Mesothelial cell of epicardium (in vitro differentiated cells): Measurements from ENCODE around the gene TREX2. TPM values are rescaled to one million over a fixed set of nuclear protein-coding genes. Genes with fewer than 3 reads are reported as not detected.

Source experiments
- DNase-seq, 2 experiments: peaks; one replicate each; pipeline ENCODE4 v3.0.0; 2021; ENCODE audit warnings: low spot score in 2 of 2; ENCODE audit not compliant: unreplicated experiment in 2 of 2
- H3K27ac Mint-ChIP-seq: 2 replicates; pipeline ENCODE4 v1.8.0; 2021; ENCODE audit warnings: mixed read lengths
- H3K27me3 Mint-ChIP-seq: 2 replicates; pipeline ENCODE4 v1.8.0; 2021; ENCODE audit warnings: low read depth, mixed read lengths
- H3K36me3 Mint-ChIP-seq: 2 replicates; pipeline ENCODE4 v1.8.0; 2021; ENCODE audit warnings: mixed read lengths
- H3K4me1 Mint-ChIP-seq: 2 replicates; pipeline ENCODE4 v1.8.0; 2021; ENCODE audit warnings: mixed read lengths
- H3K4me3 Mint-ChIP-seq: 2 replicates; pipeline ENCODE4 v1.8.0; 2021; ENCODE audit warnings: mild to moderate bottlenecking, moderate library complexity, mixed read lengths
- H3K9me3 Mint-ChIP-seq: 2 replicates; pipeline ENCODE4 v1.8.0; 2021; ENCODE audit warnings: mixed read lengths
- CTCF ChIP-seq: fragments of 200-600 bp; sonication (generic); IDR thresholded peaks from one replicate; pipeline ENCODE4 v1.5.0; 2021; ENCODE audit warnings: antibody characterized with exemption; ENCODE audit not compliant: unreplicated experiment
- total RNA-seq: library from RNA; stranded (reverse); gene quantifications from 3 replicates; pipeline ENCODE4 v1.2.1, GENCODE V29; 2021

TREX2 gene
- total RNA-seq, 1 donor from 2014 or later, result 0.83 TPM

- Mint-ChIP-seq H3K27ac (no peak overlapping the region), H3K36me3 (no peaks in the 10 kb centered on the region), H3K4me3 (peak overlapping the region; percentile 58), H3K9me3 (peaks cover 15% of the 10 kb centered on the region), H3K4me1 (peaks cover 14% of the 10 kb centered on the region), H3K27me3 (peaks cover 12% of the 10 kb centered on the region)
- no peak for DNase-seq
- no peak for TF ChIP-seq CTCF
Measured at GRCh38 chrX:153412746-153413720, 32.8 kb downstream of the TREX2 start.

GRCh38 chrX:153411988-153412574 is 33.8 kb downstream of the TREX2 start:
- peaks cover 14% of the 10 kb centered on the region for H3K27me3 Mint-ChIP-seq
- H3K27ac Mint-ChIP-seq, result no peak overlapping the region
- H3K4me1 Mint-ChIP-seq, result peaks cover 14% of the 10 kb centered on the region
- DNase-seq, result no peak
- H3K9me3 Mint-ChIP-seq, result peaks cover 11% of the 10 kb centered on the region
- no peak for TF ChIP-seq CTCF
- no peaks in the 10 kb centered on the region for H3K36me3 Mint-ChIP-seq
- peak overlapping the region; percentile 58 for H3K4me3 Mint-ChIP-seq

- H3K27ac Mint-ChIP-seq, result no peak within 1 kb of the TSS
- peak within 1 kb of the TSS; percentile 59 for H3K4me3 Mint-ChIP-seq
- DNase-seq, result no peak
- no peak for TF ChIP-seq CTCF
- H3K27me3 Mint-ChIP-seq, result peaks cover 14% of the 10 kb centered on the region
- H3K36me3 Mint-ChIP-seq, result no peaks in the 10 kb centered on the region
- H3K9me3 Mint-ChIP-seq, result peaks cover 11% of the 10 kb centered on the region
- H3K4me1 Mint-ChIP-seq, result peaks cover 14% of the 10 kb centered on the region
Measured at GRCh38 chrX:153411255-153411987, 34.4 kb downstream of the TREX2 start, which contains the start of gene ZFP92. Gene ZFP92 (plus strand): TSS chrX:153411472. CDS start chrX:153418323, 6,851 bp downstream.

GRCh38 chrX:153410888-153411254 is 35.0 kb downstream of the TREX2 start:
- TF ChIP-seq CTCF, result no peak
- Mint-ChIP-seq H3K4me1 (peaks cover 14% of the 10 kb centered on the region), H3K36me3 (no peaks in the 10 kb centered on the region), H3K9me3 (peaks cover 10% of the 10 kb centered on the region), H3K27me3 (peaks cover 16% of the 10 kb centered on the region), H3K4me3 (peak overlapping the region; percentile 59), H3K27ac (no peak overlapping the region)
- no peak for DNase-seq

- Mint-ChIP-seq H3K4me1 (peaks cover 14% of the 10 kb centered on the region), H3K27ac (no peak overlapping the region), H3K9me3 (peaks cover 5% of the 10 kb centered on the region), H3K27me3 (peaks cover 19% of the 10 kb centered on the region), H3K36me3 (no peaks in the 10 kb centered on the region), H3K4me3 (peak overlapping the region; percentile 59)
- TF ChIP-seq CTCF, result no peak
- DNase-seq, result no peak
Measured at GRCh38 chrX:153410373-153410772, 35.5 kb downstream of the TREX2 start.
